GM12891 (cell line): ENCODE results near the gene CACHD1.
A peak's percentile ranks its signal among the peaks of the same experiment; 100 is the strongest.

Source experiments
- DNase-seq: peaks from one replicate; pipeline ENCODE4 v3.0.0; 2011; ENCODE audit warnings: low spot score; ENCODE audit not compliant: insufficient read length
- FAIRE-seq: peaks from 2 replicates; lab custom pipeline; 2011; peaks lifted over from hg19 to GRCh38; lab: Jason Lieb, UNC
- PAX5 ChIP-seq: IDR thresholded peaks from 2 replicates; pipeline ENCODE4 v1.6.1; 2011; ENCODE audit warnings: low read length, moderate library complexity, mild to moderate bottlenecking; ENCODE audit not compliant: insufficient read depth, severe bottlenecking
- POLR2A ChIP-seq: IDR thresholded peaks from 2 replicates; pipeline ENCODE4 v1.6.1; 2011; ENCODE audit warnings: low read depth, low read length, control low read depth
- POLR2AphosphoS5 ChIP-seq: IDR thresholded peaks from 2 replicates; pipeline ENCODE4 v1.6.1; 2011; ENCODE audit warnings: low read depth, low read length, control low read depth
- POU2F2 ChIP-seq: IDR thresholded peaks from 2 replicates; pipeline ENCODE4 v1.6.1; 2011; ENCODE audit warnings: low read depth, mild to moderate bottlenecking, control low read depth, low read length, moderate library complexity
- SPI1 ChIP-seq: IDR thresholded peaks from 2 replicates; pipeline ENCODE4 v1.6.1; 2011; ENCODE audit warnings: low read depth, low read length, control low read depth
- TAF1 ChIP-seq: IDR thresholded peaks from 2 replicates; pipeline ENCODE4 v1.6.1; 2011; ENCODE audit warnings: low read depth, low read length, control low read depth

CACHD1 gene

DNA sequence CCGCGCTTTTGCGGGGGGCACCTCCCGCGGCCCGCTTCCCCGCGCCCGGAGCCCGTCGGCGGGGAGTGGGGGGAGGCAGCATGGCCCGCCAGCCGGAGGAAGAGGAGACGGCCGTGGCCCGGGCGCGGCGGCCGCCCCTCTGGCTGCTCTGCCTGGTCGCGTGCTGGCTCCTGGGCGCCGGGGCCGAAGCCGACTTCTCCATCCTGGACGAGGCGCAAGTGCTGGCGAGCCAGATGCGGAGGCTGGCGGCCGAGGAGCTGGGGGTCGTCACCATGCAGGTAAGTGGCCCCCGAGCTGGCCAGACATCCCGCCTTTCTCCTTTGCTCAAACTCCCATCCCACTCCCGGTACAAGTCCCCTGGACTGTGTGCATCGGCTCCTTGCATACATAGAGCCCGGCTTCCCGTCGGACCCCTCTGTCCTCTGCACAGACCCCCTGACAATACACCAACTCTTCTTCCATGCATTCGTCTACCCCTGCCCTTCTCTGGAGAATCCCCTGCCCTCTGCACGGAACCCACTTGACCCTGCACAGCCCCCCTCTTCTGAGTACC is 812 bp downstream of the CACHD1 start:
- FAIRE-seq (no peak), DNase-seq (peak; percentile 35)
- TF ChIP-seq PAX5 (no peak), SPI1 (no peak), POLR2AphosphoS5 (no peak), TAF1 (no peak), POLR2A (no peak), POU2F2 (no peak)

DNA sequence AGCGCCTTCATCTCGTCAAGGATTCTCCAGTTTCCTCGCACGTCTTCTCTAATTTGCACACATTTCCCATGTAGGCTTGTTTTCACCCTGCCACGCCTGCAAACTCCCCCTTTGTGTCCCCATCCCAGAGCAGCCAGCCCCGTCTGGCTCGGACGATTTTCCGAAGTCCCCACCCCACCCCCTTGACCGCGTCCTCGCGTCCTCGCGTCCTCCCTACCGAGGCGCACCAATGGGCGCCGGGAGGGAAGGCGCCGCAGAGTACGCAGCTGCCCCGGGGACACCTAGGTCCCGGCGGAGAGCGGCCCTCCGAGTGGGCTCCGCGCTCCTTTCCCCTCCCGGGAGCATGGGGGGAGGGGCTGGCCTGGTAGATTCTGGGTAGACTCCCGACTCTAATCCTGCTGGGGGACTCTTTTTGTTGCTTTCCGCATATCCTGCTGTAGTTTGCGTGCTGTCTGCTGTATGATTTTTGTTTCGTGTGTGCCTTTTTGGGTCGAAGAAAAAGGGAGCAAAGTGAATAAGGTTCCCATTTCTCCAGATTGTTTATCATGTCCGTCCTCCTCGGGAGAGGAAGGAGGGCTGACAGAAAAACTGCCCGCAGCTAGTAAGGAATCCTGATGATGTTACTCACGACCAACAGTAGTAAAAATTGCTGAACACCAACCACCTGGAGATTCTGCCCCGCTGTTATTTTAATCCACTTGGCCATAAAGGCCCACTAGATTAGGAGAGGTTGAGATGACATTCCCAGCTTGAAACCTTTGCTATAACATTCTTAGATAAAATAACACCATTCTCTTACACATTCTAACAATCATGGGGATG is 1.5 kb downstream of the CACHD1 start:
- TF ChIP-seq SPI1 (no peak), TAF1 (no peak), PAX5 (no peak), POLR2A (no peak), POLR2AphosphoS5 (no peak), POU2F2 (no peak)
- DNase-seq (no peak), FAIRE-seq (no peak)

DNA sequence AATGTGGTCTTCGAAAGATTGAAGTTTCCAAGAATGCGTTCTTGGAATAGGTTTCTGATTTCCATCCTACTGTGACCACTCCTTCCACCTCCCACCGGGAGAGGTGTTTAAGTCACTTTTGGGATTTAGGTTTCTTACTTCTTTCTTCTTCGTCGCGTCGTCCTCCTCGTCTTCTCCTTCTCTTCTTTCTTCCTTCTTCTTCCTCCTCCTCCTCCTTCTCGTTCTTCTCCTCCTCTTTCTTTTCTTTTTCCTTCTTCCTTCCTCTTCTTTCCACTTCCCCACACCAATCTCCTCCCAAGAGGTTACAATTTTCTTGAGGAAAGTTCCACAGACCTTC is 2.1 kb downstream of the CACHD1 start:
- DNase-seq (no peak), FAIRE-seq (no peak)
- TF ChIP-seq POLR2AphosphoS5 (no peak), SPI1 (no peak), PAX5 (no peak)

DNA sequence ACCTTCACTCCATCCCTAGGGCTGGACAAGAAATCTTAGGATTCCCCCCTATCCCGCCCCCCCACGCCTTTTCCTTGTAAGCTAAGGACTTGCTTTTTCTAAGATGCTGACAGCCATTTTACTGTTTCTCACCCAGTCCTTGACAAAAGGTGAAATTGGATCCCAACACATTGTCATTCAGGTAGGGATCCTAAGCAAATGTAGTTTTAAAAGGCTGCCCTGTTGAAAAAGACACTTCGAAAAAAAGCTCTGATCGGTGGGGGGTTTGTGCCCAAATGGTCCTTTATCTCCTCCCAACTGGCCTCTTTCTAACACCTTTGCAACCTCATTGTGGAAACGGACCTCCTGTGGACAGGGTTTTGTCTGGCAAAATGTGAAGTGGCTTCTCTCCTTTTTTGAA is 2.9 kb downstream of the CACHD1 start:
- DNase-seq (no peak), FAIRE-seq (no peak)
- no peak for TF ChIP-seq TAF1
- TF ChIP-seq SPI1 = no peak
- TF ChIP-seq POLR2A = no peak
- no peak for TF ChIP-seq POU2F2
- TF ChIP-seq PAX5 = no peak

DNA sequence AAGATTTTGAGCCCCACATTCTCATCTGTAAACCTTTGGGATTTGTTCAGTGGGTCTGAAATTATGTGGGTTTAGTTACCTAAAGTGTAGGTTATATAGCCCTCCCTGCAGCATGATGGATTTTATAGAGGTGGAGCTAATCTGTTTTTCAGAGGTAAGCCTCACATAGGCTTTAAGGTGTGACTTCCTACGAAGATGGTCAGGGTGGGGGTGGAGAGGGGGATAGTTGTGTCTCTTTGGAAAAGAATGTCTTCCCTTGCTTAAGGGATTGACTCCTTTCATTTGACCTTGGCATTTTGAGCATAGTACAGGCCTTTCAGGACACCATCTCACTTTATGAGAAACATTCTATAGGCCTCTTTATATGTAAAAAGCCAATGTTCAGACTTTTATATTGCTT is 3.4 kb downstream of the CACHD1 start:
- no peak for TF ChIP-seq PAX5
- no peak for TF ChIP-seq SPI1
- TF ChIP-seq POLR2AphosphoS5 = no peak
- TF ChIP-seq TAF1 = no peak
- TF ChIP-seq POU2F2 = no peak
- TF ChIP-seq POLR2A = no peak
- FAIRE-seq (no peak), DNase-seq (no peak)

DNA sequence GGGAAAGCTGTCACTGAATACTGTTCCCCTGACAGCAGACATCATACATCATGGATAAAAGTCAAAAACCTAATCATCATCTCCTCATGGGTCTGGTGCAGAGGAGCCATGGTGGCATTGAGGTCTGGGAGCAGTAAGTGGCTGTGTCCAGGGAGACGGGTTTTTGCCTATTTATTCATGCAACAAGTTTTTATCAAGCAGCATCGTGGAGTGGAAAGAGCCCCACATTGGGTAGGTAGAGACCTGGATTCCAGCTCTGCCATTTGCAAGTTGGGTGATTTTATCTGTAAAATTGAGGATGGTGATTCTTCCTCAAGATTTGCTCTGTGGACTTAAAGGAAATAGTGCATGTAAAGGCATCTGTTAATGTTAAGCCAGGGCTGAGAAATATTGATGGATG is 4.2 kb downstream of the CACHD1 start:
- FAIRE-seq (no peak), DNase-seq (no peak)
- TF ChIP-seq TAF1 (no peak), POLR2A (no peak), PAX5 (no peak), POU2F2 (no peak), SPI1 (no peak), POLR2AphosphoS5 (no peak)

DNA sequence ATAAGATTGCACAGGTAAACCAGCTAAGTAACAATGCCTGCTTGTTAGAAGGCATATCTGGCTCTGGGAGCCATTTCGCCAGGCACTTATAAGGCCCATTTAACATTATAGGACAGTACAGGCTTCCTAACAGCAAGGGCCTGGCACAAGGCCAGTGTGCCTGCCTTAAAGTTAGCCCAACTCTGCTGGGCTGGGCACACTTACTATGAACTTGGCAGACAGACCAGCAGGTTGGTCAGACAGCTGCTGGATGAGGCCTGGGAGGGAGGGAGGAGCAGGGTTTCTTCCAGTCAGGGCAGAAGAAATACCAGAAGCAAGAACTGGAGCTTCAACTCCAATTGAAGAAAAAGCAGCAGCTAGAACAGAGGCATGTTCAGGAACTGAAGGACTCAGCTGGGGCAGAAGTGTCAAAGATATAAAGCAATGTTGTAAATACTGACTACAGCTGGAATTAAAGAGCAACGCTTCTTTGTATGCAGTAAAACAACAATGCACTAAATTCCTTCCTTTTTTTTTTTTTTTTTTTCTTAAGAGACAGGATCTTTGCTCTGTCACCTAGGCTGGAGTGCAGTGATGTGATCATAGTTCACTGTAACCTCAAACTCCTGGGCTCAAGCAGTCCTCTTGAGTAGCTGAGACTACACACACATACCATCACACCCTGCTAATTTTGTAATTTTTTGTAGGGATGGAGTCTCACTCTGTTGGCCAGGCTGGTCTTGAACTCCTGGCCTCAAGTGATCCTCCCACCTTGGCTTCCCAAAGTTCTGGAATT is 4.9 kb downstream of the CACHD1 start:
- FAIRE-seq (no peak), DNase-seq (no peak)
- no peak for TF ChIP-seq TAF1
- no peak for TF ChIP-seq POLR2AphosphoS5
- no peak for TF ChIP-seq SPI1
- TF ChIP-seq PAX5 = no peak
- TF ChIP-seq POLR2A = no peak
- no peak for TF ChIP-seq POU2F2

DNA sequence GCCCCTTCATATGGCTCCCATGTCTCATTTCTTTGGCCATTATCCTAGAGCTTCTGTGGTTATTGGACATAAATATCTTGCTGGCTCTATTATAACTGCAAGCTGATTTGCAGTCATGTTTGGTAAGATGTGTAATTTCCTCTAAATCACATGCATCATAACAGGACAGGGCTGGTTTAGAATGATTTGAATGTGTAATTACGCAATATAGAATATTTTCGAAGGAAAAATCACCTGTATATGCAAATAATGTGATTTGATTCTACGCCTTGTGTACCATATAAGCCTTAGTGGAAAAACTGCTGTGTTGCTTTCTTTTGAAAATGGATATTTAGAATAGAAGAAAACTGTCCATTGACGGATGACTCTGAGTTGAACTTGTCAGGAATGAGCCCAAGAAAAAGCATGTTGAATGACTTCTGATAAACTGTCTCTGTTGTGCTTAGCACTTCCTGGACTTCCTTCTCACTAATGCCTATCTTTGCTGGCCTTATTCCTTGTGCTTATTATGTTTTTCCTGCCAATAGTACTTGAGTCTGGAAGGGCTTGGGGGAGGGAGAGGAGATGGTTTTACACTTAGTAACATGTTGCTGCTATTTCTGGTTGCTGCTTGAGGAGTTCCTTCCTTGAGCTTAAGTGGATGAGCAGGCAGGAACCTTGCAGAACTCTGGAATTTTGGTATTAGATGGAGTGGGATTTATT is 6.5 kb downstream of the CACHD1 start:
- DNase-seq (no peak), FAIRE-seq (no peak)
- no peak for TF ChIP-seq POU2F2
- TF ChIP-seq POLR2A = no peak
